Skeletal muscle tissue (tissue), 4 donors: Measurements from ENCODE around the gene SEC61G. TPM values are rescaled to one million over a fixed set of nuclear protein-coding genes. Genes with fewer than 3 reads are reported as not detected.

Experiments used
- H3K27ac ChIP-seq: one replicate; pipeline ENCODE4 v1.7.0; 2013; ENCODE audit warnings: mild to moderate bottlenecking, low read depth, low read length, inconsistent platforms
- H3K27me3 ChIP-seq, 3 donors: one replicate each; pipeline ENCODE4 v1.7.0; 2013; ENCODE audit warnings: low read length in 3 of 3; ENCODE audit not compliant: control insufficient read depth in 3 of 3, insufficient read depth in 3 of 3
- H3K36me3 ChIP-seq, 3 donors: one replicate each; pipeline ENCODE4 v1.7.0; 2013; ENCODE audit warnings: low read length in 3 of 3; ENCODE audit not compliant: control insufficient read depth in 3 of 3, insufficient read depth in 3 of 3
- H3K4me1 ChIP-seq, 3 donors: one replicate each; pipeline ENCODE4 v1.7.0; 2013; ENCODE audit warnings: low read length in 3 of 3, mild to moderate bottlenecking in 3 of 3; ENCODE audit not compliant: control insufficient read depth in 3 of 3, insufficient read depth in 3 of 3
- H3K4me3 ChIP-seq, 3 donors: one replicate each; pipeline ENCODE4 v1.7.0; 2013; ENCODE audit warnings: low read length in 3 of 3
- H3K9ac ChIP-seq, 3 donors: one replicate each; pipeline ENCODE4 v1.7.0; 2013; ENCODE audit warnings: low read length in 3 of 3, mild to moderate bottlenecking in 3 of 3, moderate library complexity in 2 of 3, low read depth in 1 of 3
- H3K9me3 ChIP-seq, 3 donors: one replicate each; pipeline ENCODE4 v1.7.0; 2013; ENCODE audit warnings: low read length in 3 of 3; ENCODE audit not compliant: control insufficient read depth in 3 of 3
- total RNA-seq: library from RNA; depleted of rRNA; stranded (reverse); fragments of >200 nt; gene quantifications from one replicate; pipeline ENCODE4 v1.2.3, GENCODE V29; 2014
- donor health status: Osteomylitis.

Gene SEC61G
- total RNA-seq: 196 TPM

DNA sequence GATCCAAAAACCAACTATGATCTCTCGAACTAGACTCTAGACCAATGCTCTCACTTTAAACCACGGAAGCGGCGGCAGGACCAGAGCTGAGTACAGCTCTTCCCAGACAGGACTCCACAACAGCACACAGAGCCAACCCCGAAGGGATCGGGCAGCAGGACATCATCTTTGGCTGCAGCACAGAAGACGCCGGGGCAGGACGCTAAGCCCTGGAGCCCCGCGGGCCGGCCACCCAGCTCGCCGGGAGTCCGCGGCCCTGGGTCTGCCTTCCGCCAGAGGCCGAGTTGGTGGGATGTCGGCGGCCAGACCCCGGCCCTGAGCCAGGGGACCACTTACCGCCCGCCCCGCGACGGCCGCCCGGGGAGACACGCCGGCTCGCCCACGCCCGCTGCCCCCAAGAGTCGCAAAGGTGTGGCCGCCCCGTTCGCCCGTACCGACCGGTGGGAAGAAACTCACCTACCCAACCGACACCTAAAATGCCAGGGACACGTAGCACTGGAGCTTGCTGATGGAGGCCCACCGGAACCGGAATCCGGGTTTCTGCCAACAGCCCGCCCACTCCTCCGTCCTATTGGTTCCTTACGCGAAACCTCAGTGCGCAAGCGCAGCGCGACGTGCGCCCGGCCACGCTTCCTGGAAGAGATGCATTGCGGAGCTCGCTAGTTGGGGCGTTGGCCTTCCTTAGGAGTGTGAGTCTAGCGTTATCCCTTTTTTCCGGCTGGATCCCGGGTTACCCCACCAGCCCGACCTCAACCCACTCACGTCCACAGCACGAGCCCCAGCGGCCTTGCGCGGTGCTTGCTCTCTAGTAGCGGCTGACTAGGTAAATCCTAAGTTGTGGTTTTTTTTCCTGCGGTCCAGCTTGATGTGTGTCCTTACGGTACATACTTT, at the start of gene SEC61G:
TSS of gene SEC61G (minus strand) at position 510 of the 891 bp plus-strand sequence. CDS start 1,623 bp downstream, outside the sequence.
- Histone ChIP-seq H3K9ac (peak within 1 kb of the TSS; percentile 83 to 98 (median 85)), H3K36me3 (peaks cover 0 to 9% (median 8%) of the 10 kb centered on the region in 3 donors), H3K27me3 (no peaks in the 10 kb centered on the region), H3K4me3 (peak within 1 kb of the TSS; percentile 85 to 98 (median 93)), H3K4me1 (peaks cover 15 to 22% (median 19%) of the 10 kb centered on the region in 3 donors), H3K9me3 (no peaks in the 10 kb centered on the region), H3K27ac (peak within 1 kb of the TSS; percentile 81)

DNA sequence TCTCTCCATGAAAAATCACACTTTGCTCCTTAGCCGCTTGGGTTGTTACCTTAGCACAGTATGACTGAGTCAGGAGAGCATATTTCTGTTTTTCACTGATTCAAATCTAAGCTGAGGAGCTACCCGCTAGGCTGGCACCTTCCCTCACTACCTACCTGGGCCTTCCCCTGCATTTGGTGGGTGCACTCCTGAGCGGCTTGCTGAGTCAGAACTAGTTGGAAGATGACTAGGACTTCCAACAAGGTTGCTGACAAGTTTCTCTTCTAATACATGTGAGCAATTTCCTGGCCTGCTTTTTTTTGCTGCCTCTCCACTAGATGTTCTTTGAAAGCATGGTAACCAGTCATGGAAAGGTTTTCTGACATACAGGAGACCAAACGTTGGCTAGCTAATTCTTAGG, 43.8 kb upstream of the SEC61G start:
- Histone ChIP-seq H3K9me3 (no peaks in the 10 kb centered on the region), H3K9ac (no peak overlapping the region), H3K4me1 (no peaks in the 10 kb centered on the region), H3K36me3 (no peaks in the 10 kb centered on the region), H3K27me3 (peaks cover 0 to 3% (median 0%) of the 10 kb centered on the region in 3 donors), H3K4me3 (no peak overlapping the region), H3K27ac (no peak overlapping the region)

DNA sequence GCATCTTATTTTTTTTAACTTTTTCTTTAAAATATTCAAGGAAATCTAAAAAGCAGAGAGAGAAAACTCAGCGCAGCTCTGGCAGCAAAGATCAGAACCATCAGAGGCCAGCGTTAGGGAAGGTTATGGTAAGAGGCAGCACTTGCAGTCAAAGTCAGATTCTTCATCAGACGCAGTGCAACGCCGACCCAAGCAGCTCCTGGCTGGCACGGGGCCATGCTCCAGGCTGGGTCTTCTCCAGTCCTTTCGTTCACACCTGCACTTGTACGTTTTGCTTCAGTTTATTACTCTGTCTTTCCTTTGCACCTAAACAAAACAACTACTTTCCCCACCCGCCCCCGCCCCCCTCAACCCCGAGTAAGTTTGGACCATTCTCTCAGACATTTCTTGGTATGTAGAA, 43.1 kb upstream of the SEC61G start:
- H3K4me3 ChIP-seq: no peak overlapping the region
- no peak overlapping the region for H3K9ac ChIP-seq
- H3K4me1 ChIP-seq: no peaks in the 10 kb centered on the region
- H3K27ac ChIP-seq: no peak overlapping the region
- H3K36me3 ChIP-seq: no peaks in the 10 kb centered on the region
- no peaks in the 10 kb centered on the region for H3K9me3 ChIP-seq
- peaks cover 0 to 3% (median 0%) of the 10 kb centered on the region in 3 donors for H3K27me3 ChIP-seq

DNA sequence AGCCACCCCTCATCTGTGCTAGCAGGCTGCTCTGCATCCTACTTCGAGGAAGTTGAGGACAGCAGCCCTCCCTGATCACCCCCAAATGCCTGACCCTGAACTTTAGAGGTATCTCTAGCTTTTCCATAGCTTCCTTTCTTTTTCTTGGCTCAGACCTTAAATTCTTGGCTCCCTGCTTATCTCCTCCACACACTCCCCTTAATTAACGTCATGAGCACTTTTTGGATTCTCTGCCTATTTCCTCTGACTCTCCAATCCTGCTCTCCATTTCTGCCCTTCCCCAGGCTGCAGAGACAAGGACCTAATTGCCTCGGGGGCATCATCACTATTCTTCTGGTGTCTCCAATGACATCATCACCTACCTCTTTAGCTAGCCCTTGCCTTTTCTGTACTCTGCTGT, 40.8 kb upstream of the SEC61G start:
- Histone ChIP-seq H3K9me3 (no peaks in the 10 kb centered on the region), H3K36me3 (no peaks in the 10 kb centered on the region), H3K4me1 (no peaks in the 10 kb centered on the region), H3K4me3 (no peak overlapping the region), H3K9ac (no peak overlapping the region), H3K27me3 (peaks cover 0 to 3% (median 0%) of the 10 kb centered on the region in 3 donors), H3K27ac (no peak overlapping the region)

DNA sequence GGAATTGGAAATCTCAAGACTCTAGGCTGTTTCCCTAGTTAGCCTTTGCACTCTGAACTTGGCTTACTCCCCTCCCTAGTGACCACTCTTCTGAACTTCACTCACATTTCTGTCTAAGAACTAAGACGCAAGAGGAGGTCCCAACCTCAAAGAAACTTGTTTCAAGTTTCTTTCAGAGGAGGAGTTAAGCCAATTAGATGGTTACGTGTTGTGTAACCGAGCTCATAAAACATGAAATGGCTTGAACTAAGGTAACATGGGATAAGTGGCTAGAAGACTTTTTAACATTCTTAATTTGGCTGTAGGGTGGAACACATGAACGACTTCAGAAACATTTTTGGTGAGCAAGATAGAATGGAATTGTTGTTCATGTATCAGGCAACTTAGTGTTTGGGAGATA, 39.5 kb upstream of the SEC61G start:
- H3K36me3 ChIP-seq: no peaks in the 10 kb centered on the region
- peaks cover 0 to 3% (median 0%) of the 10 kb centered on the region in 3 donors for H3K27me3 ChIP-seq
- no peak overlapping the region for H3K9ac ChIP-seq
- no peak overlapping the region for H3K4me3 ChIP-seq
- no peaks in the 10 kb centered on the region for H3K4me1 ChIP-seq
- no peak overlapping the region for H3K27ac ChIP-seq
- no peaks in the 10 kb centered on the region for H3K9me3 ChIP-seq

DNA sequence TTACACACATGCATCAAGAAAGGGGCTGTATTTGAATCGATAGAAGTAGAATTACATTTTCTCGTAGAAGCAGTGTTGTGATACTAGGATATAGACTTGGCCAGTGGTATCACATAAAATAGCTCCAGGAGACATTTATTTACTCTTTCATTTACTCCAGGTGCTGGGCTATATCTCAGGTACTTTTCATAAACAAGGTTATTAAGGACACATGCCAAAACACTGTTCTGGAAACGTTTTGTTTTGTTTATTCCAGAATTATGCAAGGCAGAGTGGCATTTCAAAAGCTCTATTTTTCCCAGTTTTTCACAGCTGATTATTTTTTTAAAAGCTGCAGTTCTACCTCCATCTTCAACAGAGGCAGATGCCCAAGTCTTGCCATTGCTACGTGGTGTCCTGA, 37.8 kb upstream of the SEC61G start:
- Histone ChIP-seq H3K4me1 (no peaks in the 10 kb centered on the region), H3K9me3 (no peaks in the 10 kb centered on the region), H3K4me3 (no peak overlapping the region), H3K9ac (no peak overlapping the region), H3K27me3 (peaks cover 0 to 3% (median 0%) of the 10 kb centered on the region in 3 donors), H3K27ac (no peak overlapping the region), H3K36me3 (no peaks in the 10 kb centered on the region)

DNA sequence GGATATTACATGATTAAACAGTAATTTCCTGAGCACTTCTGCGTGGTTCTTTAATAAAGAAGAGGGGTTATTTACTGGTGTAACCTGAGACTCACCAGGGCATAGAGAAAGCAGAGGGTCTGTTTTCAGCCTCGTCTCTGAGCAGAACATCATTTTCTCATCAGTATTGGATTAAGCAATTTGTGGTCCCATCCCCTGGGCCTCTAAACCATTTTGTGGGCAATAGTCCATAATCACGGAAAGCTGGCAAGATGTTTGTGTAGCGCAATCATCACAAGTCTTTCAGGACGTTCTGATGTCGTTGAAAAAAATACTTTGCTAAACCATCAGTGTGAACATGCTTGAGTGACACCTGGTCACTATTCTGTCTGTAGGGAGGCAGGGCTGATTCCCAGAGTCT, 37.1 kb upstream of the SEC61G start:
- H3K4me1 ChIP-seq: no peaks in the 10 kb centered on the region
- no peaks in the 10 kb centered on the region for H3K36me3 ChIP-seq
- peaks cover 0 to 3% (median 0%) of the 10 kb centered on the region in 3 donors for H3K27me3 ChIP-seq
- no peak overlapping the region for H3K9ac ChIP-seq
- H3K4me3 ChIP-seq: no peak overlapping the region
- H3K9me3 ChIP-seq: no peaks in the 10 kb centered on the region
- H3K27ac ChIP-seq: no peak overlapping the region

DNA sequence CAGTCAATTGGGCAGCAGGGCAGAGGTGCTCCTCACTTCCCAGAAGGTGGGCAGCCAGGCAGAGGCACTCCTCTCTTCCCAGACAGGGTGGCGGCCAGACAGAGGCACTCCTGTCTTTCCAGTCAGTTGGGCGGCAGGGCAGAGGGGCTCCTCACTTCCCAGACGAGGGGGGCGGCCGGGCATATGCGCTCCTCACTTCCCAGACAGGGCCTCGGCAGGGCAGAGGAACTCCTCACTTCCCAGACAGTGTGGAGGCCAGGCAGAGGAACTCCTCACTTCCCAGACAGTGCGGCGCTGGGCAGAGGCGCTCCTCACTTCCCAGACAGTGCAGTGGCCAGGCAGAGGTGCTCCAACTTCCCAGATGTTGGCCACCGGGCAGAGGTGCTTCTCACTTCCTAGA, 33.4 kb upstream of the SEC61G start:
- Histone ChIP-seq H3K27me3 (no peaks in the 10 kb centered on the region), H3K36me3 (no peaks in the 10 kb centered on the region), H3K4me3 (no peak overlapping the region), H3K9ac (no peak overlapping the region), H3K27ac (no peak overlapping the region), H3K4me1 (peaks cover 3 to 4% (median 4%) of the 10 kb centered on the region in 3 donors), H3K9me3 (no peaks in the 10 kb centered on the region)

DNA sequence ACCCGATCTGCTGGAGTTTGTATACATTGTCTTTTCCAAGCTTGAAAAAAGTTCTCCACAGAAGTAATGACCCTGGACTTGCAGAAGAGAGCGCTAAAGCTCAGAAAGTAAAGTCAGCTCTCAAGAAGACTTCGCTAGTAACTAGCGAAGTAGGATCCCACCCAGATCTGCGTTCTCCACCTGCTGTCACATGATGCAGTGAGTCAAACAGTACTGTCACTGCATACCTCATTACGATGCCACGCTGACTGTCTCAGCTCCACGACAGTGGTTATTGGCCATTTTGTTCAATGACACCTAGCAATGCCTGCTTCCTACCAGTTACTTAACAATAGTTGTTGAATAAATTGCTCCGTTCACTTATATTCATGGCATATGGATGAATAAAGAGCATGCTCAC, 29.7 kb upstream of the SEC61G start:
- Histone ChIP-seq H3K27me3 (no peaks in the 10 kb centered on the region), H3K4me3 (peak overlapping the region; percentile 5 to 59 (median 42)), H3K9me3 (no peaks in the 10 kb centered on the region), H3K9ac (no peak overlapping the region), H3K36me3 (no peaks in the 10 kb centered on the region), H3K4me1 (peaks cover 3 to 4% (median 4%) of the 10 kb centered on the region in 3 donors), H3K27ac (no peak overlapping the region)

DNA sequence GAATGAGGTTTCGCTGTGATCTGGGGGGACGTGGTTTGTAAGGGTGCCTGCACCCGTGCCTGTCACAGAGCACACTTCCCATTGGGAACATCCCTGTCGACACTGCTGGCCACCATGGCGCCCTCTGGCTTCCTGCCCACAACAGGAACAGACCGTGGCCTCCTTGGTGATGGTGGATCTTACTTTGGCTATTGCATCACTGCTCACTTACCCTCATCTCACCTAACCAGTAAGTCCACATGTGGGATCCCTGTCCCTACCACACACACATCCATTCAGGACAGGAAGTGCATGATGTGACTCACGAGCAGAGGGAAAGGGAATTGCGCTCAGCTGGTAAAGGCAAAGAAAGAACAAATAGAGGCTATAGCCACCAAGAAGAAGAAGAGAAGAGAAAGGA, 26.2 kb upstream of the SEC61G start:
- no peaks in the 10 kb centered on the region for H3K36me3 ChIP-seq

More for the DNA sequence above, 26.2 kb upstream of the SEC61G start:
- Histone ChIP-seq H3K4me3 (no peak overlapping the region), H3K27ac (no peak overlapping the region), H3K4me1 (peaks cover 3 to 4% (median 4%) of the 10 kb centered on the region in 3 donors), H3K27me3 (peaks cover 0 to 2% (median 0%) of the 10 kb centered on the region in 3 donors), H3K9me3 (no peaks in the 10 kb centered on the region), H3K9ac (no peak overlapping the region)
